ENCODE results near the gene CUL3. TPM values are rescaled to one million over a fixed set of nuclear protein-coding genes. Genes with fewer than 3 reads are reported as not detected.

Gene CUL3
- total RNA-seq, 1 donor from 2014 or later = 74.4 TPM

DNA sequence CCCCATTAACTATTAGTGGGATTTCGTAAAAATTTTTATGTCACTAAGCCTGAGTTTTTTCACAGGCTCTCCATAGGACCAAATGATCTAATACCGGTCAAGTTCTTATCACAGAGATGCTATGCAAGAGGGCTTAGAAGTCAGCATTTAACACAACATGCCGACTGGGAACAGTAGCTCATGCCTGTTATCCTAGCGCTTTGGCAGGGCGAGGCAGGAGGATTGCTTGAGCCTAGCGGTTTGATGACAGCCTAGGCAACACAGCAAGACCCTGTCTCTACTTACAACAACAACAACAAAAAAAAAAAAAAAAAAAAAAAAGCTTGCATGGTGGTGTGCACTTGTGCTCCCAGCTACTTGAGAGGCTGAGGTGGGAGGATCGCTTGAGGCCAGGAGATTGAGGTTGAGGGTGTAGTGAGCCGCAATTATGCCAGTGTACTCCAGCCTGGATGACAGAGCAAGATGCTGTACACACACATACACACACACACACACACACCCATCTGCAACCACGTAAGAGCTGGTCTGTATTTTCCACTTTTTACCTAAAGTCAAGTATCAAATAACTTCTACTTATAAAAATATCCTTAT lies 115.7 kb downstream of the CUL3 start:
- no peak for DNase-seq
- H3K4me1 ChIP-seq = no peaks in the 10 kb centered on the region
- H3K36me3 ChIP-seq = peaks cover 19% of the 10 kb centered on the region
- H3K27me3 ChIP-seq (ENCODE audit: low read depth) = no peaks in the 10 kb centered on the region
- H3K4me3 ChIP-seq = no peak overlapping the region
- intact Hi-C loops (cut with micrococcal nuclease) = no loop called here
- H3K9me3 ChIP-seq (replicated peaks) = no peaks in the 10 kb centered on the region
- no peak overlapping the region for H3K27ac ChIP-seq (replicated peaks)
- TF ChIP-seq, protein P1, sequence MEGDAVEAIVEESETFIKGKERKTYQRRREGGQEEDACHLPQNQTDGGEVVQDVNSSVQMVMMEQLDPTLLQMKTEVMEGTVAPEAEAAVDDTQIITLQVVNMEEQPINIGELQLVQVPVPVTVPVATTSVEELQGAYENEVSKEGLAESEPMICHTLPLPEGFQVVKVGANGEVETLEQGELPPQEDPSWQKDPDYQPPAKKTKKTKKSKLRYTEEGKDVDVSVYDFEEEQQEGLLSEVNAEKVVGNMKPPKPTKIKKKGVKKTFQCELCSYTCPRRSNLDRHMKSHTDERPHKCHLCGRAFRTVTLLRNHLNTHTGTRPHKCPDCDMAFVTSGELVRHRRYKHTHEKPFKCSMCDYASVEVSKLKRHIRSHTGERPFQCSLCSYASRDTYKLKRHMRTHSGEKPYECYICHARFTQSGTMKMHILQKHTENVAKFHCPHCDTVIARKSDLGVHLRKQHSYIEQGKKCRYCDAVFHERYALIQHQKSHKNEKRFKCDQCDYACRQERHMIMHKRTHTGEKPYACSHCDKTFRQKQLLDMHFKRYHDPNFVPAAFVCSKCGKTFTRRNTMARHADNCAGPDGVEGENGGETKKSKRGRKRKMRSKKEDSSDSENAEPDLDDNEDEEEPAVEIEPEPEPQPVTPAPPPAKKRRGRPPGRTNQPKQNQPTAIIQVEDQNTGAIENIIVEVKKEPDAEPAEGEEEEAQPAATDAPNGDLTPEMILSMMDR (IDR thresholded peaks at IDR 0.05; ENCODE audit: borderline replicate concordance) = no peak

DNA sequence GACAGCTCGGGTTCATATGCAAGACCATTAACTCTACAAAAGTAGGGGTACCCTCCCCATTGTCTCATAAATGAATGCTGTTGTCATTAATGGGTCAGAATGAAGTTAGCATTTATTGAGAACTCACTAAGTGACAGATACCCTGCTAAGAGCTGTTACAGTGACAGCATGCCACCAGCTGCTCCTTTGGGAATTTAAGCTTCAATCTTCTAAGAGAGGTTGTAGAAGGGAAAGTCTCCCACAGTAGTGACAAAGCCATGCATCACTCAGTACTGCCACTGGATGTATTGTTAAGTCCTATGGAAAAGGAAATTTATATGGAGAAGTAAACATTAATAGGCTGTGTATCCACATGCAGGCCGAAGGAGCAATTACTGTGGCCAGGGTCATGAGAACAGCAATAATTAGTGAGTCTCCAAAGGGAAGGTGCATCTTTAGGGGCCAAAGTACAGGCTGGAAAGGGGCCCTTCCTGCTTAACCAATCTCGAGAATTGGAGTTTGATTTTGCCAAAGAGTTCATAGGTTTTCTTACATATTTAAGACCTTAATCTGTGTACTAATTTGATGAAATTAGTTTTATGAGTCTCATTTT lies 118.8 kb downstream of the CUL3 start:
- intact Hi-C loops (cut with micrococcal nuclease) = no loop called here
- no peak overlapping the region for H3K27ac ChIP-seq (replicated peaks)
- H3K4me1 ChIP-seq = no peaks in the 10 kb centered on the region
- TF ChIP-seq, protein P1 (IDR thresholded peaks at IDR 0.05; ENCODE audit: borderline replicate concordance) = no peak
- DNase-seq = no peak
- H3K9me3 ChIP-seq (replicated peaks) = no peaks in the 10 kb centered on the region
- no peaks in the 10 kb centered on the region for H3K27me3 ChIP-seq (ENCODE audit: low read depth)
- no peaks in the 10 kb centered on the region for H3K36me3 ChIP-seq
- H3K4me3 ChIP-seq = no peak overlapping the region

GRCh38 chr2:224461391-224461790 lies 123.8 kb downstream of the CUL3 start:
- no peaks in the 10 kb centered on the region for H3K9me3 ChIP-seq (replicated peaks)
- H3K4me3 ChIP-seq = no peak overlapping the region
- H3K4me1 ChIP-seq = no peaks in the 10 kb centered on the region
- intact Hi-C loops (cut with micrococcal nuclease) = no loop called here
- TF ChIP-seq, protein P1 (IDR thresholded peaks at IDR 0.05; ENCODE audit: borderline replicate concordance) = no peak
- peaks cover 6% of the 10 kb centered on the region for H3K27me3 ChIP-seq (ENCODE audit: low read depth)
- H3K27ac ChIP-seq (replicated peaks) = no peak overlapping the region
- no peak for DNase-seq
- no peaks in the 10 kb centered on the region for H3K36me3 ChIP-seq

GRCh38 chr2:224457408-224458096 lies 127.6 kb downstream of the CUL3 start:
- Histone ChIP-seq H3K27ac (replicated peaks) (no peak overlapping the region), H3K9me3 (replicated peaks) (peaks cover 11% of the 10 kb centered on the region), H3K4me1 (no peaks in the 10 kb centered on the region), H3K4me3 (no peak overlapping the region), H3K27me3 (ENCODE audit: low read depth) (peaks cover 6% of the 10 kb centered on the region), H3K36me3 (no peaks in the 10 kb centered on the region)
- DNase-seq = no peak
- intact Hi-C loops (cut with micrococcal nuclease) = no loop called here
- TF ChIP-seq, protein P1 (IDR thresholded peaks at IDR 0.05; ENCODE audit: borderline replicate concordance) = no peak

DNA sequence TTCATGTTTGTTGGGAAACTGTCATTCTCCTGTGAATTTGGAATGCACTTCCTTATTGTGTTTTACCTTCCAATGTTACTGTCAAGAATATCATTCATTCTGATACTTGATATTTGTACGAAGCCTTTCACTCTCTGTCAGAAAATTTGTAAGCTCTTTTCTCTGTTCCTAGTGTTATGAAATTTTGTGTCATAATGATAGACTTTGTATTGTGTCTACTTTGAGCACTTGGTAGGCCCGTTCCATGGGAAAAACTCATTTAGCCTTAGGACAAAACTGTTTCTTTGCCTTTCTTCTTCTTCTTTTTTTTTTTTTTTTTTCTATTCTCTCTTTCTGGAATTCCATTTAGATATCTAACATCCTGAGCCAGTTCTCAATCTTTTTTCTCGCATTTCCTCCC lies 131.3 kb downstream of the CUL3 start:
- DNase-seq = no peak
- no peak overlapping the region for H3K27ac ChIP-seq (replicated peaks)
- H3K4me1 ChIP-seq = no peaks in the 10 kb centered on the region
- TF ChIP-seq, protein P1 (IDR thresholded peaks at IDR 0.05; ENCODE audit: borderline replicate concordance) = no peak
- intact Hi-C loops (cut with micrococcal nuclease) = no loop called here
- H3K36me3 ChIP-seq = no peaks in the 10 kb centered on the region
- H3K9me3 ChIP-seq (replicated peaks) = peaks cover 11% of the 10 kb centered on the region
- H3K4me3 ChIP-seq = no peak overlapping the region
- H3K27me3 ChIP-seq (ENCODE audit: low read depth) = peaks cover 4% of the 10 kb centered on the region

Measured in left ventricle myocardium inferior (tissue), 1 donor.